ENCODE data around the gene HOXA9. TPM values are rescaled to one million over a fixed set of nuclear protein-coding genes. Genes with fewer than 3 reads are reported as not detected.

Gene HOXA9
- total RNA-seq, 4 donors from 2014 or later = 25.7 to 71.2 (median 46.1) TPM

GRCh38 chr7:27211764-27212204, 46.4 kb upstream of the HOXA9 start:
- H3K9me3 ChIP-seq = no peaks in the 10 kb centered on the region
- H3K27me3 ChIP-seq = peaks cover 0 to 43% of the 10 kb centered on the region in 2 donors
- no peaks in the 10 kb centered on the region for H3K36me3 ChIP-seq
- no peak for DNase-seq
- TF ChIP-seq CTCF (IDR thresholded peaks at IDR 0.05) (no peak), POLR2A (IDR thresholded peaks at IDR 0.05) (no peak)
- H3K4me3 ChIP-seq = no peak overlapping the region
- peaks cover 0 to 23% (median 0%) of the 10 kb centered on the region in 4 donors for H3K4me1 ChIP-seq
- H3K27ac ChIP-seq = no peak overlapping the region

GRCh38 chr7:27211084-27211446, 45.7 kb upstream of the HOXA9 start:
- H3K27ac ChIP-seq = peak overlapping the region in 1 of 4 donors; percentile 63
- no peak for TF ChIP-seq CTCF (IDR thresholded peaks at IDR 0.05)
- no peak for TF ChIP-seq POLR2A (IDR thresholded peaks at IDR 0.05)
- H3K4me1 ChIP-seq = peaks cover 0 to 23% (median 0%) of the 10 kb centered on the region in 4 donors
- H3K9me3 ChIP-seq = no peaks in the 10 kb centered on the region
- peaks cover 0 to 50% of the 10 kb centered on the region in 2 donors for H3K27me3 ChIP-seq
- no peaks in the 10 kb centered on the region for H3K36me3 ChIP-seq
- no peak overlapping the region for H3K4me3 ChIP-seq
- no peak for DNase-seq

GRCh38 chr7:27210441-27211083, 45.2 kb upstream of the HOXA9 start:
- peak; percentile 29 to 84 (median 82) for DNase-seq
- TF ChIP-seq POLR2A (IDR thresholded peaks at IDR 0.05) (no peak), CTCF (IDR thresholded peaks at IDR 0.05) (peak; percentile 40 to 84 (median 76))
- no peaks in the 10 kb centered on the region for H3K9me3 ChIP-seq
- H3K27ac ChIP-seq = peak overlapping the region in 2 of 4 donors; percentile 55 to 63
- H3K4me3 ChIP-seq = peak overlapping the region in 2 of 4 donors; percentile 34 to 43
- H3K36me3 ChIP-seq = no peaks in the 10 kb centered on the region
- peaks cover 0 to 55% of the 10 kb centered on the region in 2 donors for H3K27me3 ChIP-seq
- H3K4me1 ChIP-seq = peaks cover 0 to 28% (median 0%) of the 10 kb centered on the region in 4 donors

DNA sequence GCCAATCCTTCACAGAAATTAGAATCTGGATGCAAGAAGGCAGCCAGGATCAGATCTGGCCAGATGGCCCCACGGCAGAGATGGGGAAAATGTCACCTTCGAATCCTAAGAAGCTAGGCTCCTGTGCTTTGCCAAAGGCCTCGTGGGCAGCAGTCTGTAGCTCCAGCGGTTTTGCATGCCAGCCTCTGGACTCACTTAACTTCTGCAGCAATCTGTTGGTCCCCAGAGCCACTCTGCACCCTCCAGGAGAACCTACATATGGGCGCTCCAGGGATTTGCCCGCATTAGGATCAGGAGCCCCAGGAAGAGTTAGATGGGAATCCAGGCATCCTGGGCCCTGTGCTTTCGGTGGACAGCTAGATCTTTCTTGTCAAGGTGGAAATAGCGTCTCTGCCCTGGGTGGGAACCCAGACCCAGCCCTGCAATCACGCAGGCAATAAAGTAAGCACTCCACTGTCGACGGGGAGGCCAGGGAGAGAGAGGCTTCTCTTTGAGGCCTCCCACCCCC, 44.6 kb upstream of the HOXA9 start:
- DNase-seq = no peak
- no peaks in the 10 kb centered on the region for H3K9me3 ChIP-seq
- peaks cover 0 to 34% (median 0%) of the 10 kb centered on the region in 4 donors for H3K4me1 ChIP-seq
- H3K36me3 ChIP-seq = no peaks in the 10 kb centered on the region
- TF ChIP-seq POLR2A (IDR thresholded peaks at IDR 0.05) (no peak), CTCF (IDR thresholded peaks at IDR 0.05) (no peak)
- H3K27me3 ChIP-seq = peaks cover 0 to 61% of the 10 kb centered on the region in 2 donors
- peak overlapping the region in 1 of 4 donors; percentile 43 for H3K4me3 ChIP-seq
- H3K27ac ChIP-seq = no peak overlapping the region

GRCh38 chr7:27208998-27209397, 43.7 kb upstream of the HOXA9 start:
- Histone ChIP-seq H3K9me3 (no peaks in the 10 kb centered on the region), H3K27me3 (peaks cover 0 to 71% of the 10 kb centered on the region in 2 donors), H3K27ac (no peak overlapping the region), H3K36me3 (no peaks in the 10 kb centered on the region), H3K4me1 (peaks cover 0 to 36% (median 0%) of the 10 kb centered on the region in 4 donors), H3K4me3 (no peak overlapping the region)
- peak in 1 of 3 donors; percentile 25 for DNase-seq
- TF ChIP-seq CTCF (IDR thresholded peaks at IDR 0.05) (no peak), POLR2A (IDR thresholded peaks at IDR 0.05) (no peak)

Measured in Peyer's patch (tissue), 4 donors.